Activated CD8-positive, alpha-beta T cell treated with anti-CD3 and anti-CD28 coated beads, Interleukin-2, amount 10 ng/mL, durations not matched to agents 7 days and 5 days (primary cell): Measurements from ENCODE around the gene RCAN2. TPM values are rescaled to one million over a fixed set of nuclear protein-coding genes. Genes with fewer than 3 reads are reported as not detected.
"Not testable (repeated sequence)": the region's sequence is repeated elsewhere in the genome, so short reads cannot be mapped to it uniquely, and the experiment has no call there.

Experiments used
- ATAC-seq: fragments of 150-1000 bp; cut with Tn5 transposase; one replicate; pipeline ENCODE4 v1.10.0; 2021; ENCODE audit warnings: moderate library complexity
- CTCF ChIA-PET: fragments of 350-600 bp; sonication (Branson Sonifier 250); formaldehyde crosslinking; loops from one replicate; lab custom pipeline; 2021; ENCODE audit warnings: antibody characterized with exemption; lab: Charles Lee
- POLR2A ChIA-PET: fragments of 350-600 bp; sonication (Branson Sonifier 250); formaldehyde crosslinking; loops from one replicate; lab custom pipeline; 2021; ENCODE audit warnings: antibody characterized with exemption; lab: Charles Lee
- DNase-seq: peaks from one replicate; pipeline ENCODE4 v3.0.0-alpha.2; 2020
- H3K27ac Mint-ChIP-seq: one replicate; pipeline ENCODE4 v1.8.0; 2021; ENCODE audit warnings: mild to moderate bottlenecking, mixed read lengths
- H3K27me3 Mint-ChIP-seq: one replicate; pipeline ENCODE4 v1.8.0; 2021; ENCODE audit warnings: low read depth, mixed read lengths
- H3K36me3 Mint-ChIP-seq: one replicate; pipeline ENCODE4 v1.8.0; 2021; ENCODE audit warnings: low read depth, mixed read lengths
- H3K4me1 Mint-ChIP-seq: one replicate; pipeline ENCODE4 v1.8.0; 2021; ENCODE audit warnings: low read depth, mixed read lengths
- H3K4me3 Mint-ChIP-seq: one replicate; pipeline ENCODE4 v1.8.0; 2021; ENCODE audit warnings: mild to moderate bottlenecking, mixed read lengths
- H3K9me3 Mint-ChIP-seq: one replicate; pipeline ENCODE4 v1.8.0; 2022; ENCODE audit warnings: mixed read lengths; ENCODE audit not compliant: insufficient read depth
- total RNA-seq, 2 experiments: library from RNA; stranded (reverse); gene quantifications; one replicate each; pipeline ENCODE4 v1.2.3, GENCODE V29; 2021

RCAN2 gene
- total RNA-seq, 2 experiments from 2014 or later, result not detected

GRCh38 chr6:46334442-46334841 is 156.8 kb downstream of the RCAN2 start:
- ATAC-seq (no peak), DNase-seq (no peak)
- no peaks in the 10 kb centered on the region for H3K9me3 Mint-ChIP-seq
- H3K36me3 Mint-ChIP-seq, result no peaks in the 10 kb centered on the region
- H3K4me3 Mint-ChIP-seq, result no peak overlapping the region
- H3K4me1 Mint-ChIP-seq, result no peaks in the 10 kb centered on the region
- ChIA-PET POLR2A (no interaction called here), CTCF (no interaction called here)
- H3K27me3 Mint-ChIP-seq, result peaks cover 12% of the 10 kb centered on the region
- no peak overlapping the region for H3K27ac Mint-ChIP-seq

- Mint-ChIP-seq H3K4me3 (no peak overlapping the region), H3K9me3 (no peaks in the 10 kb centered on the region), H3K27ac (no peak overlapping the region), H3K27me3 (peaks cover 17% of the 10 kb centered on the region), H3K36me3 (no peaks in the 10 kb centered on the region), H3K4me1 (no peaks in the 10 kb centered on the region)
- no peak for DNase-seq
- no peak for ATAC-seq
- ChIA-PET POLR2A (no interaction called here), CTCF (no interaction called here)
Measured at GRCh38 chr6:46333481-46333880, 157.8 kb downstream of the RCAN2 start.

GRCh38 chr6:46332448-46332847 is 158.8 kb downstream of the RCAN2 start:
- ATAC-seq, H3K36me3 Mint-ChIP-seq, CTCF ChIA-PET, H3K4me3 Mint-ChIP-seq, H3K9me3 Mint-ChIP-seq, H3K4me1 Mint-ChIP-seq, DNase-seq, H3K27ac Mint-ChIP-seq, POLR2A ChIA-PET: not testable (repeated sequence)
- H3K27me3 Mint-ChIP-seq, result peaks cover 16% of the 10 kb centered on the region

GRCh38 chr6:46331461-46331860 is 159.8 kb downstream of the RCAN2 start:
- ATAC-seq (no peak), DNase-seq (no peak)
- no peaks in the 10 kb centered on the region for H3K4me1 Mint-ChIP-seq
- POLR2A ChIA-PET, result no interaction called here
- H3K27me3 Mint-ChIP-seq, result peaks cover 15% of the 10 kb centered on the region
- no peak overlapping the region for H3K4me3 Mint-ChIP-seq
- no peak overlapping the region for H3K27ac Mint-ChIP-seq
- no peaks in the 10 kb centered on the region for H3K9me3 Mint-ChIP-seq
- CTCF ChIA-PET, result no interaction called here
- no peaks in the 10 kb centered on the region for H3K36me3 Mint-ChIP-seq

- H3K27me3 Mint-ChIP-seq, result peaks cover 12% of the 10 kb centered on the region
- no peak for ATAC-seq
- no peak overlapping the region for H3K27ac Mint-ChIP-seq
- ChIA-PET POLR2A (no interaction called here), CTCF (no interaction called here)
- H3K4me1 Mint-ChIP-seq, result no peaks in the 10 kb centered on the region
- H3K9me3 Mint-ChIP-seq, result no peaks in the 10 kb centered on the region
- no peaks in the 10 kb centered on the region for H3K36me3 Mint-ChIP-seq
- H3K4me3 Mint-ChIP-seq, result no peak overlapping the region
- no peak for DNase-seq
Measured at GRCh38 chr6:46329568-46329967, 161.7 kb downstream of the RCAN2 start.

- no peak for ATAC-seq
- H3K4me3 Mint-ChIP-seq, result no peak overlapping the region
Measured at GRCh38 chr6:46327779-46328178, 163.5 kb downstream of the RCAN2 start.

GRCh38 chr6:46325561-46326530 is 165.4 kb downstream of the RCAN2 start:
- ChIA-PET POLR2A (no interaction called here), CTCF (interaction anchor here (1.0 to 1.5 kb wide), 2 partner anchors 57 to 236 kb away, joined by 3 to 4 read pairs; no protein-coding TSS in a partner anchor)
- ATAC-seq (peak; percentile 27), DNase-seq (no peak)
- Mint-ChIP-seq H3K4me3 (no peak overlapping the region), H3K4me1 (peaks cover 2% of the 10 kb centered on the region), H3K27me3 (peaks cover 20% of the 10 kb centered on the region), H3K9me3 (no peaks in the 10 kb centered on the region), H3K27ac (no peak overlapping the region), H3K36me3 (no peaks in the 10 kb centered on the region)

More at GRCh38 chr6:46327779-46328178, 163.5 kb downstream of the RCAN2 start:
- peaks cover 2% of the 10 kb centered on the region for H3K4me1 Mint-ChIP-seq
- ChIA-PET POLR2A (interaction anchor here (0.6 kb wide), 1 partner anchor 65 kb away, joined by 4 read pairs; no protein-coding TSS in a partner anchor), CTCF (interaction anchor here (1.5 kb wide), 1 partner anchor 10 kb away, joined by 3 read pairs; no protein-coding TSS in a partner anchor)
- no peak for DNase-seq
- peaks cover 15% of the 10 kb centered on the region for H3K27me3 Mint-ChIP-seq
- no peak overlapping the region for H3K27ac Mint-ChIP-seq
- no peaks in the 10 kb centered on the region for H3K36me3 Mint-ChIP-seq
- no peaks in the 10 kb centered on the region for H3K9me3 Mint-ChIP-seq

- no peaks in the 10 kb centered on the region for H3K9me3 Mint-ChIP-seq
Measured at GRCh38 chr6:46324706-46325105, 166.5 kb downstream of the RCAN2 start.

GRCh38 chr6:46323966-46324622 is 167.2 kb downstream of the RCAN2 start:
- Mint-ChIP-seq H3K36me3 (no peaks in the 10 kb centered on the region), H3K27me3 (peaks cover 24% of the 10 kb centered on the region), H3K27ac (no peak overlapping the region), H3K9me3 (no peaks in the 10 kb centered on the region), H3K4me3 (no peak overlapping the region), H3K4me1 (peaks cover 2% of the 10 kb centered on the region)
- DNase-seq, result no peak
- no peak for ATAC-seq
- ChIA-PET POLR2A (no interaction called here), CTCF (no interaction called here)

More at GRCh38 chr6:46324706-46325105, 166.5 kb downstream of the RCAN2 start:
- Mint-ChIP-seq H3K4me1 (peaks cover 2% of the 10 kb centered on the region), H3K36me3 (no peaks in the 10 kb centered on the region), H3K4me3 (no peak overlapping the region), H3K27ac (no peak overlapping the region), H3K27me3 (peaks cover 26% of the 10 kb centered on the region)
- no peak for ATAC-seq
- ChIA-PET POLR2A (no interaction called here), CTCF (interaction anchor here (1.5 kb wide), 1 partner anchor 234 kb away, joined by 4 read pairs; no protein-coding TSS in a partner anchor)
- no peak for DNase-seq

- Mint-ChIP-seq H3K9me3 (no peaks in the 10 kb centered on the region), H3K27ac (no peak overlapping the region), H3K4me1 (peaks cover 2% of the 10 kb centered on the region), H3K36me3 (no peaks in the 10 kb centered on the region), H3K4me3 (no peak overlapping the region), H3K27me3 (peaks cover 22% of the 10 kb centered on the region)
- ATAC-seq (peak; percentile 49), DNase-seq (no peak)
- ChIA-PET POLR2A (no interaction called here), CTCF (no interaction called here)
Measured at GRCh38 chr6:46323312-46323965, 167.8 kb downstream of the RCAN2 start.

GRCh38 chr6:46320505-46320904 is 170.7 kb downstream of the RCAN2 start:
- Mint-ChIP-seq H3K4me3 (no peak overlapping the region), H3K36me3 (no peaks in the 10 kb centered on the region), H3K27ac (no peak overlapping the region), H3K9me3 (no peaks in the 10 kb centered on the region), H3K4me1 (peaks cover 4% of the 10 kb centered on the region), H3K27me3 (peaks cover 16% of the 10 kb centered on the region)
- ATAC-seq, result no peak
- DNase-seq, result no peak
- POLR2A ChIA-PET, result no interaction called here
- CTCF ChIA-PET, result no interaction called here
